PC-3 (cell line): ENCODE data around the gene DLGAP1. TPM values are rescaled to one million over a fixed set of nuclear protein-coding genes. Genes with fewer than 3 reads are reported as not detected.

ENCODE experiments used
- ATAC-seq: fragments of 200-7000 bp; cut with Tn5 transposase; 2 replicates; pipeline ENCODE4 v1.9.1; 2020; ENCODE audit warnings: mild to moderate bottlenecking, moderate library complexity
- BruUV-seq: library from RNA; stranded (reverse); fragments of 400-500 nt; replicated peaks from 2 replicates; lab custom pipeline; 2021; lab: Mats Ljungman, UMichigan
- CTCF ChIA-PET: fragments of 300-600 bp; sonication (Branson Sonifier 250); formaldehyde crosslinking; loops from one replicate; lab custom pipeline; 2022; ENCODE audit warnings: antibody characterized with exemption; lab: Charles Lee
- POLR2A ChIA-PET: fragments of 300-600 bp; sonication (Branson Sonifier 250); formaldehyde crosslinking; loops from one replicate; lab custom pipeline; 2022; ENCODE audit warnings: antibody characterized with exemption; ENCODE audit not compliant: unreplicated experiment; lab: Charles Lee
- DNase-seq: peaks from one replicate; pipeline ENCODE4 v3.0.0-alpha.2; 2015
- H2AFZ ChIP-seq: fragments of 300-600 bp; sonication (generic); 2 replicates; pipeline ENCODE4 v1.6.0; 2016; ENCODE audit warnings: antibody characterized with exemption, low read length
- H3F3A ChIP-seq: fragments of 300-600 bp; sonication (generic); one replicate; pipeline ENCODE4 v1.6.0; 2017; ENCODE audit warnings: antibody characterized with exemption, low read length, control low read depth, mild to moderate bottlenecking; ENCODE audit not compliant: unreplicated experiment
- H3K27ac ChIP-seq: fragments of 300-600 bp; sonication (generic); 2 replicates; pipeline ENCODE4 v1.5.1; 2016; ENCODE audit warnings: mild to moderate bottlenecking, low read length
- H3K27me3 ChIP-seq: fragments of 300-600 bp; sonication (generic); 2 replicates; pipeline ENCODE4 v1.6.1; 2016; ENCODE audit warnings: low read length, mixed read lengths
- H3K36me3 ChIP-seq: fragments of 300-600 bp; sonication (generic); 2 replicates; pipeline ENCODE4 v1.6.1; 2016; ENCODE audit warnings: low read depth, mixed run types, low read length, mixed read lengths
- H3K4me1 ChIP-seq: fragments of 300-600 bp; sonication (generic); 2 replicates; pipeline ENCODE4 v1.5.1; 2016; ENCODE audit warnings: low read length; ENCODE audit not compliant: insufficient read depth
- H3K4me2 ChIP-seq: fragments of 300-600 bp; sonication (generic); 2 replicates; pipeline ENCODE4 v1.6.0; 2016; ENCODE audit warnings: low read length
- H3K4me3 ChIP-seq: fragments of 300-600 bp; sonication (generic); 2 replicates; pipeline ENCODE4 v1.5.1; 2016; ENCODE audit warnings: mild to moderate bottlenecking, low read length, mixed read lengths
- H3K79me2 ChIP-seq: fragments of 300-600 bp; sonication (generic); 2 replicates; pipeline ENCODE4 v1.6.1; 2017; ENCODE audit warnings: low read length, mixed read lengths
- H3K9ac ChIP-seq: fragments of 300-600 bp; sonication (generic); 2 replicates; pipeline ENCODE4 v1.6.0; 2016; ENCODE audit warnings: mild to moderate bottlenecking, low read length
- H3K9me2 ChIP-seq: fragments of 300-600 bp; sonication (generic); replicated peaks from 2 replicates; pipeline ENCODE4 v1.6.1; 2016; ENCODE audit warnings: mixed run types, low read length, mixed read lengths
- H3K9me3 ChIP-seq: fragments of 300-600 bp; sonication (generic); 2 replicates; pipeline ENCODE4 v1.6.1; 2016; ENCODE audit warnings: low read length, mixed read lengths
- H4K20me1 ChIP-seq: fragments of 300-600 bp; sonication (generic); 2 replicates; pipeline ENCODE4 v1.6.1; 2016; ENCODE audit warnings: low read length, mixed read lengths
- CTCF ChIP-seq: fragments of 300-600 bp; sonication (generic); conservative IDR thresholded peaks from 2 replicates; pipeline ENCODE4 v1.5.1; 2017; ENCODE audit warnings: antibody characterized with exemption, low read depth, mild to moderate bottlenecking, low read length
- EZH2 ChIP-seq: fragments of 300-600 bp; sonication (generic); IDR thresholded peaks from one replicate; pipeline ENCODE4 v1.6.1; 2017; ENCODE audit warnings: antibody characterized with exemption, mild to moderate bottlenecking, low read length; ENCODE audit not compliant: unreplicated experiment
- EZH2phosphoT487 ChIP-seq: fragments of 300-600 bp; sonication (generic); IDR thresholded peaks from 2 replicates; pipeline ENCODE4 v1.6.1; 2018; ENCODE audit warnings: mild to moderate bottlenecking, antibody characterized with exemption, low read length, borderline replicate concordance
- intact Hi-C: fragments of 100-400 bp; cut with micrococcal nuclease; formaldehyde crosslinking; loops from 2 replicates; pipeline ENCODE4 v1.9.0; 2023
- total RNA-seq: library from RNA; depleted of rRNA; stranded (reverse); fragments of >200 nt; gene quantifications from 2 replicates; pipeline ENCODE4 v1.2.3, GENCODE V29; 2014

DLGAP1 gene
- total RNA-seq, 1 experiment from 2014 or later = not detected

GRCh38 chr18:3819961-3820360 is 635.1 kb downstream of the DLGAP1 start:
- no peak overlapping the region for H3K4me2 ChIP-seq
- peaks cover 34% of the 10 kb centered on the region for H3K27me3 ChIP-seq
- ChIA-PET POLR2A (no interaction called here), CTCF (no interaction called here)
- no peak overlapping the region for H2AFZ ChIP-seq
- no peak overlapping the region for H3K27ac ChIP-seq
- BruUV-seq = no TSS peak
- no peaks in the 10 kb centered on the region for H3F3A ChIP-seq
- no peaks in the 10 kb centered on the region for H3K79me2 ChIP-seq
- DNase-seq = no peak
- no peaks in the 10 kb centered on the region for H4K20me1 ChIP-seq
- H3K9me2 ChIP-seq = no peaks in the 10 kb centered on the region
- H3K4me1 ChIP-seq = no peaks in the 10 kb centered on the region
- no peak for TF ChIP-seq CTCF
- TF ChIP-seq EZH2phosphoT487 = no peak
- TF ChIP-seq EZH2 = no peak
- ATAC-seq = no peak
- H3K4me3 ChIP-seq = no peak overlapping the region
- H3K36me3 ChIP-seq = no peaks in the 10 kb centered on the region
- H3K9me3 ChIP-seq = no peaks in the 10 kb centered on the region
- intact Hi-C loops = no loop called here
- H3K9ac ChIP-seq = no peak overlapping the region

- no TSS peak for BruUV-seq
- TF ChIP-seq EZH2phosphoT487 (no peak), EZH2 (no peak), CTCF (no peak)
- H3K4me1 ChIP-seq = no peaks in the 10 kb centered on the region
- CTCF ChIA-PET = interaction anchor here (0.6 kb wide), 1 partner anchor 36 kb away, joined by 3 read pairs; no protein-coding TSS in a partner anchor
- no peaks in the 10 kb centered on the region for H3F3A ChIP-seq
- intact Hi-C loops = no loop called here
- no peak for ATAC-seq
- no peaks in the 10 kb centered on the region for H3K36me3 ChIP-seq
- no peaks in the 10 kb centered on the region for H3K79me2 ChIP-seq
- POLR2A ChIA-PET = no interaction called here
- peaks cover 20% of the 10 kb centered on the region for H3K27me3 ChIP-seq
- H4K20me1 ChIP-seq = no peaks in the 10 kb centered on the region
- no peaks in the 10 kb centered on the region for H3K9me3 ChIP-seq
- H2AFZ ChIP-seq = no peak overlapping the region
- H3K4me2 ChIP-seq = no peak overlapping the region
- no peak overlapping the region for H3K4me3 ChIP-seq
- peak; percentile 42 for DNase-seq
- no peak overlapping the region for H3K9ac ChIP-seq
- H3K27ac ChIP-seq = no peak overlapping the region
- H3K9me2 ChIP-seq = no peaks in the 10 kb centered on the region
Measured at GRCh38 chr18:3816610-3817363, 638.3 kb downstream of the DLGAP1 start.

- no peaks in the 10 kb centered on the region for H3K9me3 ChIP-seq
- no peaks in the 10 kb centered on the region for H3K36me3 ChIP-seq
- no peak for TF ChIP-seq EZH2
- TF ChIP-seq EZH2phosphoT487 = no peak
- no peak for TF ChIP-seq CTCF
- H3K79me2 ChIP-seq = no peaks in the 10 kb centered on the region
- intact Hi-C loops = no loop called here
- DNase-seq (no peak), ATAC-seq (no peak)
- H3K27me3 ChIP-seq = peaks cover 20% of the 10 kb centered on the region
- no TSS peak for BruUV-seq
- H3K4me1 ChIP-seq = no peaks in the 10 kb centered on the region
- no peak overlapping the region for H3K27ac ChIP-seq
- no peak overlapping the region for H3K4me2 ChIP-seq
- ChIA-PET POLR2A (no interaction called here), CTCF (interaction anchor here (0.6 kb wide), 1 partner anchor 35 kb away, joined by 3 read pairs; no protein-coding TSS in a partner anchor)
- no peak overlapping the region for H2AFZ ChIP-seq
- H4K20me1 ChIP-seq = no peaks in the 10 kb centered on the region
- H3F3A ChIP-seq = no peaks in the 10 kb centered on the region
- no peak overlapping the region for H3K9ac ChIP-seq
- H3K9me2 ChIP-seq = no peaks in the 10 kb centered on the region
- no peak overlapping the region for H3K4me3 ChIP-seq
Measured at GRCh38 chr18:3815991-3816390, 639.1 kb downstream of the DLGAP1 start.
